GM18502 (cell line): ENCODE results near the gene DOC2A.
"Not testable (repeated sequence)": the region's sequence is repeated elsewhere in the genome, so short reads cannot be mapped to it uniquely, and the experiment has no call there.

Source experiments
- ATAC-seq: cut with Tn5 transposase; IDR thresholded peaks from one replicate; pipeline ENCODE4 v1.9.1; 2021; ENCODE audit warnings: mild to moderate bottlenecking; ENCODE audit not compliant: unreplicated experiment, poor library complexity

DOC2A gene

DNA sequence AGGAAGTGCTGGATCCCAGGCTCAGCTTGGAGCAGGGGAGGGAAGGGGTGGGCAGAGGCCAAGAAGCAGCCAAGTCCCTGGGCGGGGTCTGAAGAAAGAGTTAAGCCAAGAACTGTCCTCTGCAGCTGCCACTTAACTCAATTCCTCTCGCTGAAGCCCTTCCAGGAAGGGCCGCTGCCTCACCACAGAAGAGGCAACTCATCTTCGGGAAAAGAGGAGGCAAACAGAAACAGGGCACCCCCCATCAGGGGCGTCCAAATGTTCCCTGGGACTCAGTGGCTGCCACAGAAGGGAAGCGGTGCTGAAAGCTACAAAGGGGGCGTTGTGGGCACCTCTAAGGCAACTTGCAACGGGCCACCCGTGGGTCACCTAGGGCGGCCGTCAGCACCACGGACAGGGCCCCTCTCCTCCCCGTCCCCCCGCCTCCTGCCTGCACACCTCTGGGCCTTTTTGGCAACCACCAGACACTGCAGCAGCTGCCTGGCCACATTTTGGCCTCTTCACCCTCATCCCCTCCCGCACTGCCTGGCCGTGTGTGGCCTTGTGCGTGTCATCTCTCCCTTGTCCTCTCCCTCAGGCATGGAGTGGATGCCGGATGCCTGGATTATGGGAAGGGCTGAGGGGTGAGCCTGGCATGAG is 17.7 kb upstream of the DOC2A start:
- no peak for ATAC-seq

DNA sequence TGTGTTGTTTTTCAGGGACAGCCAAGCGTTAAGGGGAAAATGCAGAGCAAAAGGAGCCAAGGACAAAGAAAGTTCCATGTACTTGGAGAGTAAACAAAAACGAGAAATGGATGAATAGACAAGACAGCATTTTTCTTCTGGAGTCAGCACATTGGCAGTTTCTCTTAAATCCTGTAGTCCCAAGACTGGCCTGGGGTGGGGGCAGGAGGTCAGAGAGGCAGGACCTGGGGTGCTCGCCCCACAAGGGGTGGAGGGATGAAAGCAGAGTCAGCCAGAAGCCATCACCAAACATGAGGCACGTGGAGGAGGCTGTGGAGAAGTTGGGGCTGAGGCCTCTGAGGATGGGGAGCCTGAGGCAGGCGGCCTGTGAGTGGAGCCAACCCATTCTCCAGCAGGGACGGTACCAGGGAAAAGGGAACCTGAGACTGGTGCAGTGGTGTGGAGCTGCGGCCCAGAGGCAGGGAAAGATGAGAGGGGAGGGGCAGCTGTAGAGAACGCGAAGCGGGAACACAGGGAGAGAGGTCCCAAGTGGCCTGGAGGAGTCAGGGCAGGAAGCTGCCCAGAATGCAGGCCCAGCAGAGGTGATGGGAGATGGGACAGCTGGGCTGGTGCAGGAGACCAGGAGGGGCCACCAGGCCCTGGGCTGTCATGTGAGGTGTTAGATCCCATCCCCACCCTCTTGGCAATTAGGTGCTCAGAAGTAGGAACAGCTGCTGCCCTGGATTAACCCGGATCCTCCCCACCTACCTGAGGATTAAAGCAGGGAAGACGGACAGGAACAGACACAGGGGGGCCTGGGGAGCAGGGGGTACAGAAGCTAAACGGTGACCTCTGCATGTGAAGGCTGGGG is 17.0 kb upstream of the DOC2A start:
- no peak for ATAC-seq

DNA sequence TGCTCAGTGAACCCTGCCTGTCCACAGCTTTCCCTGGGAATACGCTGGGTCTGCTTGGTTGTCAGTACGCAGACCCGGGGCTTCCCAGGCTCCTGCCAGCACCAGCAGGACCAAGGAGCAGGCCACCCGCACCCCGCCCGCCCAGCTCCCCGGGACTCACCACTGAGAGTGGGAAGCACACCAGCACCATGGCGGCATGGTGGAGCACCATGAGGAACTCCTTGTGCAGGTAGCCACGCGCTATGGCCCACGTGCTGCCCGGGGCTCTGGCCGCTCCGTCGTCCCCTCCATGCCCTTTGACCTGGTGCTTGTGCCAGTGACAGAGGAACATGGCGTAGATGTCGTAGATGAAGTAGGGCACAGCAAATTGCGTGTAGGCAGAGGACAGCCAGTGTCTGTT is 15.6 kb upstream of the DOC2A start:
- ATAC-seq: no peak

DNA sequence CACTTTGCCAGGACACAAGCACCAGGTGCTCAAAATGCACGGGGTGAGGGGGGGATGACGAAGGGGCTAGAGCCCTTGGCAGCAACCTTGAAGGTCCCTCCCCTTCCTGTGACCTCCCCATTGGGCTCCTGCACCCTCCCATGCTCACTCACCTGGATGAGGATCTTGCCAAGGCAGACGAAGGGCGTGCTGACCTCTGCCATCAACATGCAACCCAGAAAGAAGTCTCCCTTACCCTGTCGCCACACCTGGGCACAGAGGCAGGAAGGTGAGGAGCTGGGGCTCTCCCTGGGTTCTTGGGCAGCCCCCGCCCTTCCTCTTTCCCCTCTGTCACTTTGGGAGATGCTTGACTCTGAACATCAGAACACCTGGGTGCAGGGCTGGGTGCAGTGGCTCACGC is 14.7 kb upstream of the DOC2A start:
- no peak for ATAC-seq

DNA sequence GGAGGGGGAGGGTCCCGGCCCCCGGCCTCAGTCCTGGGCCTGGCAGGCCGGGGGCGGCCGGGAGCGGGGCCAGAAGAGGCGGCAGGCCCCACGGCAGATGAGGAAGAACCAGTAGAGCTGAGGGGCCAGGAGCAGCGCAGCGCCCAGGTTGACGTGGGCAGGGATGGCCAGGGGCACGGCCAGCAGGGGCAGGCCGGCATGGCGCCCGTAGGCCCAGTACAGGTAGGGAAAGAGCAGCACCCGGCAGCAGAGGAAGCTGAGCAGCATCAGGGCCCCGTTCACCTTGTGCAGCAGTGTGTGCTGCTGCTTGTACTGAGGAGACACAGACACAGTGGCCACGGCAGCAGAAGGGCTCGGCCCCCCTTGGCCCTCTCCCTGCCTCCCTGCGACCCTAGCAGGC is 14.3 kb upstream of the DOC2A start:
- ATAC-seq: no peak

DNA sequence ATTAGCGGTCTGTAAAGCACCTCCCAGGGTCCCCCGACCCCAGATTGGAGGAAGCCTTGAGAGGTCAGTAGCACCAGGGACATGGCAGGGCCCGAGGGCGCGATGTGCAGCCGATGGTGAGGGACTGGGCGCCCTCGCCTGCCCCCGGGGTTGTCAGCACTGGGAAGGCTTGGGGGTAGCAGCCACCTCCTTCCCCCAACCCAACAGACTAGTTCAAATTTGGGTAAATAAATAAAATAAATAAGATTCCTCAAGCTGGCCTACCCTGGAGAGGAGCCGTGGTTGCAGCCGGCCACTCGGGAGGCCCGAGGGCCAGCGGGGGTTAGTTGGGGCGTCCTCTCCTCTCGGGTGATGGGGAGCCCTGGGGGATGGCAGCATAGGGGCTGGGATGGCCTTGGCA is 13.6 kb upstream of the DOC2A start:
- no peak for ATAC-seq

DNA sequence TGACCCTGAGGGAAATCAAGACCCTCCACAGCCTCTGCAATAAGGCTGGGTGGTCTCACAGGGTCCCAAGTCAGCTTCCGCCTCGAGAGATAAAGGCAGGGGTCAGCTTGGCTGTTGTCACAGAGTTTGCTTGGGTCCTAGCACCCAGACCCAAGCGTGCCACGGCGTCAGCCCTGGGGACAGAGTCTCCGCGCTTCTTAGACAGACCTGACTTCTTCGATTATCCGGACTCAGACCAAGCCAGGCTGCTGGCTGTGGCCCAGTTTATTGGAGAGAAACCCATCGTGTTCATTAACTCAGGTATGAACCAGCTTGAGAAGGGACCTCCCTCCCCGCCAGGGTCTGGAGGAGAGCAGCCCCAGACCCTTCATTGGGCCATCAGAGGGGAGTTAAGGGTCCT is 12.8 kb upstream of the DOC2A start:
- ATAC-seq: no peak

DNA sequence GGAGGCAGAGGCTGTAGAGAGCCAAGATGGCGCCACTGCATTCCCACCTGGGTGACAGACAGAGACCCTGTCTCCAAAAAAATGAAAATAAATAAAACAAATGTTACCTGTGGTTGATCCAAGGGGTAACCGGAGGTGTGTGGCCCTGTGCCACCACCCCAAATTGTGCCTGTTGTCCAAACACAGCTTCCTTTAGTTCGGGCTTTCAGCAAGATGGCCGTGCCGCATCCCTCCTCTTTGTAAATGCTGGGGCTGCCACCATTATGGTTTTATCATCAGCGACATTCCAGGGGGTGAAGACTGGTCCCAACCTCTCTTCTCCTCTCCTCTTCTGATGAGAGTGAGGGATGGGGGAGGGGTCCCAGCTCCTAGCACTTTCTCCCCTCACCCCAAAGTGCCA is 12.1 kb upstream of the DOC2A start, which contains the start of gene C16orf92:
Gene C16orf92 (plus strand): TSS at position 312 of the 400 bp plus-strand sequence. CDS start 143 bp downstream, outside the sequence.
- no peak for ATAC-seq

DNA sequence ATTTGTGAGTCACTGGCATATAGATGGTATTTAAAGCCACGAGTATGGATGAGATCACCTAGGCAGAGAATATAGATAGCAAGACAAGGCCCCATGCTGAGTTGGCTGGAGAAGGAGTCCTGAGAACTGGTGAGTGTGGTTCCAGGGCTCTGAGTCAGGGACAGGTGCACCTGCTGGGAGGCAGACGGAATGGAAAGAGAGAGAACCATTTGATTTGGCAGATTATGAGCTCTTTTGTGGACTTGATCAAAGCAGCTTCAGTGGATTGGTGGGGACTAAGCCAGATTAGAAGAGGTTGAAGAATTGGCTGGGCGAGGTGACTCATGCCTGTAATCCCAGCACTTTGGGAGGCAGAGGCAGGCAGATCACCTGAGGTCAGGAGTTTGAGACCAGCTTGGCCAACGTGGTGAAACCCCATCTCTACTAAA is 7.9 kb upstream of the DOC2A start:
- no peak for ATAC-seq

DNA sequence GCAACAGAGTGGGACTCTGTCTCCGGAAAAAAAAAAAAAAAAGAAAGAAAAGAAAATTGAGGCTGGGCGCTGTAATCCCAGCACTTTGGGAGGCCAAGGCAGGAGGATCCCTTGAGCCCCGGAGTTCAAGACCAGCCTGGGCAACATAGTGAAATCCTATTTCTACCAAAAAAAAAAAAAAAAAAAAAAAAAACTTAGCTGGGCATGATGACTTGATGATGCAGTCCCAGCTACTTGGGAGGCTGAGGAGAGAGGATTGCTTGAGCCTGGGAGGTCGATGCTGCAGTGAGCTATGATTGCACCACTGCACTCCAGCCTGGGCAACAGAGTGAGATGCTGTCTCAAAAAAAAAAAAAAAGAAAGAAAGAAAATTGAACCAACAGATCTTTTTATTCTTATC is 7.1 kb upstream of the DOC2A start:
- not testable (repeated sequence) for ATAC-seq

DNA sequence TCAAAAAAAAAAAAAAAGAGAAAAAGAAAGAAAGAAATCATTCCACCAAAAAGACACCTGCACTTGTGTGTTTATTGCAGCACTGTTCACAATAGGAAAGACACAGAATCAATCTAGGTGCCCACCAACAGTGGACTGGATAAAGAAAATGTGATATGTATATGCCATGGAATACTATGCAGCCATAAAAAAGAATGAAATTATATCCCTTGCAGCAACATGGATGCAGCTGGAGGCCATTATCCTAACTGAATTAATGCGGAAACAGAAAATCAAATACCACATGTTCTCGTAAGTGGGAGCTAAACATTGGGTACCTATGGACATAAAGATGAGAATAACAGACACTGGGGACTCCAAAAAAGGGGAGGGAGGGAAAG is 6.4 kb upstream of the DOC2A start:
- ATAC-seq: no peak

DNA sequence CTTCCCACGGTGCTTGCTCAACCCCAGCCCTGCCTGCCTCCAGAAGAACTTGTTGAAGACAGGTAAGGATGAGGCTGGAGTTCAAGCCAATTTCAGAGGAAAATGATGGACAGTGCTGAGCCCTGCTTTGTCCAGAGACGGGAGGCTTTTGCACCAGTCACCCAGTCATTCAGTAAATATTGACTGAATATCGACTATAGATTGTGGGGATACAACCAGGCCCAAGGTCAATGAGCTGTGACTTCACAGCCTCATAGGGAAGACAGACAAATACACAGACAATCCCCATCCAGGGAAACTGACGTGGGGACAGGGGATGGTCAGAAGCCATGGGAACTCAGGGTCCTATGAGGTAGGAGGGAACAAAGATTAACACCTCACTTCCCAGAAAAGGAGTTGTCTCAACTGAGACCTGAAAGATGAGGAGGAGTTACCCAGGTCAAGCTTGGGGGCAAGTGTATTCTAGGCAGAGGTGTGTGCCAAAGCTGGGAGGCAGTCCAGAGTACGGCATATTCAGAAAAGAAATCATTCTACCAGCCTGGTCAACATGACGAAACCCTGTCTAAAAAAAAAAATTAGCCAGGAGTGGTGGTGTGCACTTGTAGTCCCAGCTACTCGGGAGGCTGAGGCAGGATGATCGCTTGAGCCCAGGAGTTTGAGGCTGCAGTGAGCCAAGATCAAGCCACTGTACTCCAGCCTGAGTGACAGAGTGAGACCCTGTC is 5.9 kb upstream of the DOC2A start:
- ATAC-seq: no peak

DNA sequence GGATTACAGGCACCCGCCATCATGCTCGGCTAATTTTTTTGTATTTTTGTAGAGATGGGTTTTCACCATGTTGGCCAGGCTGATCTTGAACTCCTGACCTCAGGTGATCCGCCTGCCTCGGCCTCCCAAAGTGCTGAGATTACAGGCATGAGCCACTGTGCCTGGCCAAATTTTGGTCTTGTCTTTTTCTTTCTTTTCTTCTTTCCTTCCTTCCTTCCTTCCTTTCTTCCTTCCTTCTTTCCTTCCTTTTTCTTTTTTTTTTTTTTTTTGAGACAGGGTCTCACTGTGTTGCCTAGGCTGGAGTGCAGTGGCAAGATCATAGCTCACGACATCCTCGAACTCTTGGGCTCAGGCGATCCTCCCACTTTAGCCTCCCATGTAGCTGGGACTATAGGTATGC is 4.6 kb upstream of the DOC2A start:
- ATAC-seq: not testable (repeated sequence)

DNA sequence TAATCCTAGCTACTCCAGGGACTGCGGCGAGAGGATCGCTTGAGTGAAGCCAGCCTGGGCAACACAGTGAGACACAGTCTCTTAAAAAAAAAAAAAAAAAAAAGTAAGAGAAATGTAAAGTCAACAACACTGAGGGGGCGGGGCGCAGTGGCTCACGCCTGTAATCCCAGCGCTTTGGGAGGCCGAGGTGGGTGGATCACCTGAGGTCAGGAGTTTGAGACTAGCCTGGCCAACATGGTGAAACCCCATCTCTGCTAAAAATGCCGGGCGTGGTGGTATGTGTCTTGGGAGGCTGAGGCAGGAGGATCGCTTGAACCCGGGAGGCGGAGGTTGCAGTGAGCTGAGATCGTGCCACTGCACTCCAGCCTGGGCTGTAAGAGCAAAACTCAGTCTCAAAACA is 1.8 kb upstream of the DOC2A start:
- ATAC-seq: not testable (repeated sequence)

DNA sequence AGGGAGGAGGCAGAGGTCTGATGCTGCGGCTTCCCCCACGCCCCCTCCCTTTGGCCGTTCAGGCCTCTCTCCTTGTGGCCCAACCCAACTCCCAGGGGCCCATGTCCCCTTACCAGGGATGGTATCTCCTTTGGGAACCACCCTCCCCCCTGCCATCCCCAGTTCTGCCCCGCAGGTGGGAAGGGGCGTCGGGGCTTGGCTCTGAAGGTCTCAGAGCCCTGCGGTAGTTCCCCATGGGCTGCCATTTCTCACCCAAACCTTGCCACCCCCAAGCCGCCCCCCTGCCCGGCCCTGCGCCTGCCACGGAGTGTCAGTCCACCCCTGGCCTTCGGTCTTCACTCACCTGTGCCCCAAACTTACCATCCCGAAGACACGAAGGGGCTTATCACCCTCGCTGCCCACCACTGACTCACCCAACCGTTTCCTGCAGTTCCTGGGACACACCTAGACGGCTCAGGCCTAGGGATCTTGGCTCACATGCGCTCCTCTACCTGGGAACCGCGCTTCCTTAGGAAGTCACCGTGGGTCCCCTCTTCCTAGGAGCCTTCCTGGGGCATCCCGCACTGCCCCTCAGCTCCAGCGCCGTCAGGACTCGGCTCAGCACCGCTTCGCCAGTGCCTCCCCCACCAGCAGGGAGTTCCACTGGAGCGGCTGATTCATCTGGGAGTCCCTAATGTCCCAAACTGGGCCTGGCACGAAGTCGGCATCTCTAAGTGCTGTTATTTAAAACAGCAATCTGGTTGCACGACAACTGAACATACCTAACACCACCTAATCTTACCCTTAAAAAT is 1.1 kb upstream of the DOC2A start:
- ATAC-seq: no peak

DNA sequence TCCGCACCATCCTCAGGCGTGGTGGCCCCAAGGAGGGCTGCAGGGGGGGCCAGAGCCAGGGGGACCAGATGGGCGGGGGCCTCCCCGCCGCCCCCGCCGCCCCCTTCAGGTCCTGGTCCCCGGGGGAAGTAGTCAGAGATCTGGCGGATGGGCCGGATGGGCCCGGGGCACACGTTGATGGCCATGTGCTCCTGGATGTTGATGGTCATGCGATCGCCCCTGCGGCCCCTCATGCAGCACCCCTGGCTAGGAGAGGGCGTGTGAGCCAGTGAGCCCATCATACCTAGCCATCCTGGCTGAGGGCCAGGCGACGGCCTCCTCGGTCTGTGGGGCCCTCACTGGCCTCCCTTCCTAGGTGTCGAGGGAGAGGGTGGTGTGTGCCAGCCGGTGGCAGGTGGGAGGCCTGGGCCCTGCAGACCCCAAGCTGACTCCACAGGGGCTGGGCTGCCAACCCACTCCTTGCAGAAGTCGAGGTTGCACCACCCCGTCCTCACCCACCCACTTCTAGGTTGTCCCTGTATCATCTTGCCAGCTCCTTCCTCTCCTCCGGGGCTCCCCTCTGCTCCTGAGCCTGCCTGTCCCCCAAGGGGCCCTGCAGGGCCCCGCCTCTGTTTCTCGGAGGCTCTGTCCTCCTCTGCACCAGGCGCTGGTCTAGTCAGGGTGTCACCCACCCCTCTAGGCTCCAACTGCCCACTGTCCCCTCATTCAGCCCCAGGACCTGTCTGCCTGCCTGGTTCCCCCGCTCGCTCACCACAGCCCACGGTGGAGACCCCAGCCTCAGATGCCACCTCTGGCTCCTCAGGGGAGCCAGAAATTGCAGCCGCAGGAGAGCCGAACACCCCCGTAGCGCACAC is 610 bp downstream of the DOC2A start:
- ATAC-seq: no peak

DNA sequence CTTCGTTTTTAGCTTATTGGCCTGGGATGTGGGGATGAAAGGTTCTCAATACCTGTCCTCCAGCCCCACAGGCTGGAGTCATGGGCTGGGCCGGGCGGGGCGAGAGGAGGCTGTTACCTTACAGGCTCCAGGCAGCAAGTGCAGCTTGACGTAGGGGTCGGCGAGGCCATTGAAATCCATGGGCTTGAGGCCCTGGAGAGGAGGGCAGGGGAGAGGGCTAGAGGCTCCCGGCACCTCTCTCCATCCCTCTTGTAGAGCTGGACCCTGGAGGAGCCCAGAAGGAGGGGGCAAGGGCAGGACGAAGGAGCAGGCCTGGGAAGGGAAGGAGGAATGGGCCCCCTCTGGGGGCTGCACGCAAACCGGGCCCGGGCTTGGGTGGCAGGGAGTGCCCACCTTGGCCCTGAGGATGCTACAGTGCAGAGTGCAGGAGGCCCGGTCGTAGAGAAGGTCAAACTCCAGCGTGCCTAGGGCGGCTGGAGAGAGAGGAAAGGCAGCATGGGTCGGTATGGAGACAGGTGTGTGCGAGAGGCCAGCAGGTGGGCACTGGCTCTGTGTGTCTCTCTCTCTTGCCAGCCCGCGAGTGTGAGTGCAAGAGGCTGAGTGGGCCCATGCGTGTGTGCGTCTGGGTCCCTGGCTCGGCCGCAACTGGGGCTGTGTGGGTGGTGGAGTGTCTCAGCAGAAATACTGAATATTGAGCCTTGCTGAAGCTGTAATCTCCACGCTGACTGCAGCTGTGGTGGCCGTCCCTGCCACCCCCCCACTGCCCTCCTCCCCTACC is 1.6 kb downstream of the DOC2A start:
- no peak for ATAC-seq

DNA sequence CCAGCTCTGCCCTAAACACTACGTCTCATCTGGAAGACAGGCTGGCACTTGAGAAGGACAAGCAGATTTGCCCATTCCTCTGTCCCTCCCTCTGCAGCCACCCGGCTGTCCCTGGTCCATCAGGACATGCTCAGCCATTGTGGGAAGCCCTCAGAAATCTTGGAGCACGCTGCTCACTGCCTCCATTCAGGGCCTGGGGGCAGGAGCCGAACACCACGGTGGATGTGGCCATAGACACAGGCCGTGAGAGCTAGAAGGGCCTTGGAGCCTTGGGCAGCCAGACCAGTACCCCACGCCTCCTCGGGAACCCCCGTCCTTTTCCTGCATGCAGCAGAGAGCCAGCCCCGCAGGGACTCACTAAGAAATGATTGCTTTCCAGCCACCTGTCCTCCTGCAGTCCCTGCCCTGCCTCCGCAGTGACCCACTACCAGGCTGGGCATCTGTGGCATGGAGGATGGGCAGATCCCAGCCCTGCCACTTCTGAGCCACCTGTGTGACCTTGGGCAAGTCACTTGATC is 3.4 kb downstream of the DOC2A start:
- no peak for ATAC-seq
